Mesodermal cell (in vitro differentiated cells): ENCODE measurements around the gene UGP2.

ENCODE experiments used
- H3K27ac ChIP-seq: 2 replicates; pipeline ENCODE4 v1.7.0; 2013; ENCODE audit warnings: mild to moderate bottlenecking, low read depth, low read length, moderate library complexity; ENCODE audit not compliant: severe bottlenecking
- H3K36me3 ChIP-seq: 2 replicates; pipeline ENCODE4 v1.7.1; 2013; ENCODE audit warnings: mild to moderate bottlenecking, low read length, moderate library complexity; ENCODE audit not compliant: control insufficient read depth, insufficient read depth
- H3K4me1 ChIP-seq: one replicate; pipeline ENCODE4 v1.7.1; 2013; ENCODE audit warnings: mild to moderate bottlenecking, low read length; ENCODE audit not compliant: insufficient read depth, control insufficient read depth, poor library complexity, severe bottlenecking
- H3K4me3 ChIP-seq: 2 replicates; pipeline ENCODE4 v1.7.0; 2013; ENCODE audit warnings: low read length, control low read depth, mild to moderate bottlenecking; ENCODE audit not compliant: insufficient read depth, poor library complexity, severe bottlenecking; ENCODE audit errors: extremely low read depth
- H3K9me3 ChIP-seq: 2 replicates; pipeline ENCODE4 v1.7.1; 2013; ENCODE audit warnings: mild to moderate bottlenecking, low read length, moderate library complexity; ENCODE audit not compliant: control insufficient read depth
- WGBS, 2 experiments: methylation state at CpG; one replicate each; pipeline ENCODE4 v1.1.5; 2013; ENCODE audit warnings: missing lambda C conversion rate in 2 of 2; ENCODE audit not compliant: insufficient coverage in 2 of 2; 5-methylcytosine and 5-hydroxymethylcytosine counted together

UGP2 gene

GRCh38 chr2:63865159-63865799, 23.6 kb downstream of the UGP2 start:
- no peaks in the 10 kb centered on the region for H3K9me3 ChIP-seq
- 96 to 97% methylated on average over 3 to 5 of the region's 6 CpGs for WGBS, 2 experiments
- H3K4me1 ChIP-seq = peaks cover 11% of the 10 kb centered on the region
- H3K27ac ChIP-seq = no peak overlapping the region
- H3K4me3 ChIP-seq = no peak overlapping the region
- H3K36me3 ChIP-seq = peaks cover 57% of the 10 kb centered on the region

DNA sequence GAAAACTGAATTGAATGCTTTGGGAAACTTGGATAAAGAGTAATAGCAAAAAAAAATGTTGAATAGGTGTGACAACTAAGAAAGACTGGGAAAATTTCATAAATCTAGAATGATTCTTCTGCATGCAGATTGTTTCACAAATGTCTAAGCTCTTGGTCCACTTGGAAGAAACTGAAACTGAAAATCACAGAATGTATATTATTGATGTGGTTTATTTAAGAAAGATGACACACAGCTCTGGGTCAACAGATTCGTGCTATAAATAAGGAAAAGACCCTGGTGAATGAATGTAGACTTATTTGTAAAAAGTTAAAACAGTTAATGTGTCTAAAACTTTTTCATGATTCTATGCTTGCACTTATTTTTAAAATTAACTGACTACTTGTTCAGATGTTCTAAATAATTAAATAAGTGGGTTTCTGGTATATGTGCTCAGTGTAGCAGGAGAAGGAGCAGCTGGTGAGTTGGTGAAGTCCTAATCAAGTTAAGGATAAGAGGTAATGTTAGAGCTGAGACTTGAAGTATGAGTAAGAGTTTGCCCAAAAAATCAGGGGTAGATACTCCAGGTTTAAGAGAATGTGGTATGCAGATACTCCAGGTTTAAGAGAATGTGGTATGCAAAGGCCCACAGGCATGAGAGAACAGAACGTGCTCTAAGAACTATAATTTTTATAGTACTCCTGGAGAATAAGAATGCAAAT, 24.5 kb downstream of the UGP2 start:
- peaks cover 57% of the 10 kb centered on the region for H3K36me3 ChIP-seq
- WGBS, 2 experiments = 100% methylated on average over 1 of the region's 2 CpGs
- no peaks in the 10 kb centered on the region for H3K9me3 ChIP-seq
- H3K4me3 ChIP-seq = no peak overlapping the region
- peaks cover 11% of the 10 kb centered on the region for H3K4me1 ChIP-seq
- no peak overlapping the region for H3K27ac ChIP-seq

- no peak overlapping the region for H3K27ac ChIP-seq
- WGBS, 2 experiments = 100% methylated on average over 1 of the region's 4 CpGs
- peaks cover 19% of the 10 kb centered on the region for H3K9me3 ChIP-seq
- no peak overlapping the region for H3K4me3 ChIP-seq
- H3K4me1 ChIP-seq = no peaks in the 10 kb centered on the region
- H3K36me3 ChIP-seq = peaks cover 62% of the 10 kb centered on the region
Measured at GRCh38 chr2:63870679-63871078, 29.0 kb downstream of the UGP2 start.

GRCh38 chr2:63871864-63872263, 30.2 kb downstream of the UGP2 start:
- Histone ChIP-seq H3K27ac (no peak overlapping the region), H3K9me3 (peaks cover 19% of the 10 kb centered on the region), H3K4me1 (no peaks in the 10 kb centered on the region), H3K4me3 (no peak overlapping the region), H3K36me3 (peaks cover 72% of the 10 kb centered on the region)
- 89 to 96% methylated on average over 3 of the region's 4 CpGs for WGBS, 2 experiments

DNA sequence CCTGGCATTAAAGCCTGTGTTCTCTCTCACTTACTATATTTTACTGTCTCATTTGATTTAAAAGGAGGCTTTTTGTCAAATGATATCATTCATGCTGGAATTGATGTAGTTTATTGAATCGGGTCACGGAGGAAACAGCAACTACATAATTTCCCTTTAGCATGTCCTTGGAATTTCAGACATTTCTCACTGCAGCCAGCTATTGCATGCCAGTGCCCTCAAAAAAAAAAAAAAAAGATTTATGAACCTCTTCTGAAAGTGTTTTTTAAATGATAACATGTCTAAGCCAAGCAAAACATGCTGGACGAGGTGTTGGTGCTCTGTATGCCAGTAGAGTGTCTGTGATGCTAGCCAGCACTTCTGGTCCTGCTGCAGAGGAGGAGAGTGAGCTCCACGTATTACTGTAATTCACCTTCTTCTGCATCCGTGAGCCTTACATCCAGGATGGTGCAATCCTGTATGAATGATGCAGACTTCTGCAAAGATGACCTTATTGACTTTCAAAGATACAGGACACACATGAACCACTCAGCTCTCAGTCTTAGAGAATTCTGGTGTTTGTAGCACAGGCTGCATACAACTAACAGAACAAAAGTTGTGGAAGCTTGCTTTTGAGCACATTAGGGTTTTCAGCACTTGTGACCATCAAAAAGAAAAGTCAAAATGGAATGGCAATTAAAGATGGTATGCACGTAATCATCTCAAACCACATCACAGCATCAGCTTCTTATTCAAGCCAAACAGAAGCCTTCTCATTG, 31.1 kb downstream of the UGP2 start:
- Histone ChIP-seq H3K36me3 (peaks cover 76% of the 10 kb centered on the region), H3K27ac (no peak overlapping the region), H3K9me3 (peaks cover 19% of the 10 kb centered on the region), H3K4me1 (no peaks in the 10 kb centered on the region), H3K4me3 (no peak overlapping the region)
- 100% methylated on average over 1 of the region's 6 CpGs; no CpG with 5 or more reads in 1 of the 2 experiments for WGBS, 2 experiments

GRCh38 chr2:63874204-63875130, 32.8 kb downstream of the UGP2 start:
- Histone ChIP-seq H3K4me1 (no peaks in the 10 kb centered on the region), H3K27ac (no peak overlapping the region), H3K36me3 (peaks cover 71% of the 10 kb centered on the region), H3K4me3 (no peak overlapping the region), H3K9me3 (peaks cover 19% of the 10 kb centered on the region)
- 91 to 94% methylated on average over 2 to 4 of the region's 5 CpGs for WGBS, 2 experiments

DNA sequence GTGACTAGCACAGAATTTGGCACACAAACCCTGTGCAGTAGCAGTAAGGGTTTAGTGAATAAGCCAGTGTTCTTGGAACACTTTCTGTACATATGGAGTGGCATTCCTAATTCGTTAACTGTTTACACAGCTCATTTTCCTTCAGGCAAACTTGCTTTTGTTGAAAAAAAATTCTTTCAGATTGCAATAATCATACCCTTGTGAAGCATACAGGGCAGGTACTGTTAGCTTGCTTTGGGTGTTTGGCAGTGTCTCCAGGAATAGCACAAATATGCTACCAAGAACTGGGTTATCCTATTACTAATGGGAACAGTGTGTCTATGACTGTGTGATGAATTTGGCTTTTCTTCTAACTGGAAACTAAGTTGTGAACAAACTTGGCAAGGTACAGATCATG, 33.4 kb downstream of the UGP2 start:
- Histone ChIP-seq H3K4me3 (no peak overlapping the region), H3K9me3 (peaks cover 19% of the 10 kb centered on the region), H3K27ac (no peak overlapping the region), H3K36me3 (peaks cover 71% of the 10 kb centered on the region), H3K4me1 (no peaks in the 10 kb centered on the region)
- WGBS, 2 experiments = no CpG with 5 or more reads among the region's 1 CpG

DNA sequence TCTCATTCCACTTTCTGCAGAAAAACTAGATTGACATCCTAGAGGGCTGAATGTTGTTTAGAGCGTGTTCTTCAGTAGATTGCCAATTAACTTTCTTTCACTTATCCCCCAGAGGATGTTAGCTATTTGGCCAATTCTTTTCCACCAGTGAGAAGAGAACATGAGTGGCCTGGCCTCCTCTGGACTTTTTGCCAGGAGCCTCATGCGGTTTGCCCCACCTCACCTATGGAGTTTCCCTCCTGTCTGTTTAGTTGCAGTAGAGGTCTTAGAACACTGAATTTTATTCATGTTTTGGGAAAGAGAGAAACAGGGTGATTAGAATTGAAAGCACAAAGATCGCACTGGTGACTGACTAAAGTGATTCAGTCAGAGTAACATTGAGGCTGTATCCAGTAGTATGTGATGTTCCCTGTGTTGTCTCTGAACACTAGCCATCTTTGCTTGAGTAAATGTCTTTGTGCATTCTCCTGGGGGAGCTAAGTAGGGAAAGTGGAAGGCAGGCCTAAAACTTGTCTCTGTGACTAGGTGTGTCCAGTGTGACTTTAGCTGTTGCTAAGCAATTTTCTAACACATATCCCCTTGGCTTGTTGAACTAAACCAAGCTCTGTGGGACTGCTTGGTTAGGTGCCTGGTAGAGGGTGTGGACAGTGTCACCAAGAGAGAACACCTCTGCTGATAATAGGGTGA, 34.0 kb downstream of the UGP2 start:
- WGBS, 2 experiments = 92 to 97% methylated on average over 2 of the region's 3 CpGs
- Histone ChIP-seq H3K36me3 (peaks cover 68% of the 10 kb centered on the region), H3K4me3 (no peak overlapping the region), H3K4me1 (no peaks in the 10 kb centered on the region), H3K27ac (no peak overlapping the region), H3K9me3 (peaks cover 19% of the 10 kb centered on the region)

- Histone ChIP-seq H3K4me1 (no peaks in the 10 kb centered on the region), H3K36me3 (peaks cover 66% of the 10 kb centered on the region), H3K4me3 (no peak overlapping the region), H3K27ac (no peak overlapping the region), H3K9me3 (peaks cover 19% of the 10 kb centered on the region)
- 100% methylated on average over 1 to 3 of the region's 5 CpGs for WGBS, 2 experiments
Measured at GRCh38 chr2:63876311-63876710, 34.6 kb downstream of the UGP2 start.

GRCh38 chr2:63878486-63878885, 36.8 kb downstream of the UGP2 start:
- Histone ChIP-seq H3K4me3 (no peak overlapping the region), H3K4me1 (no peaks in the 10 kb centered on the region), H3K27ac (no peak overlapping the region), H3K9me3 (peaks cover 10% of the 10 kb centered on the region), H3K36me3 (peaks cover 64% of the 10 kb centered on the region)
- WGBS, 2 experiments = no CpG with 5 or more reads among the region's 1 CpG
